Psoas muscle (tissue), 8 donors: ENCODE measurements around the gene TNNT3. TPM values are rescaled to one million over a fixed set of nuclear protein-coding genes. Genes with fewer than 3 reads are reported as not detected.

Source experiments
- ATAC-seq, 4 donors: fragments of 200-7000 bp; cut with Tn5 transposase; one replicate each; pipeline ENCODE4 v1.9.1; 2020; ENCODE audit warnings: moderate library complexity in 3 of 4, mild to moderate bottlenecking in 2 of 4
- DNase-seq, 2 donors: peaks; one replicate each; pipeline ENCODE4 v3.0.0-alpha.2; 2020
- H3K27ac ChIP-seq: fragments of 200-600 bp; one replicate; pipeline ENCODE4 v1.8.0; 2022
- H3K27me3 ChIP-seq, 3 donors: fragments of 200-600 bp in 1 of 3; one replicate each; pipeline versions ENCODE4 v1.6.1 to v1.8.0; 2013 to 2022; ENCODE audit warnings: low read length in 2 of 3, mild to moderate bottlenecking in 2 of 3, moderate library complexity in 1 of 3; ENCODE audit not compliant: insufficient read depth in 3 of 3
- H3K36me3 ChIP-seq, 2 donors: fragments of 200-600 bp in 1 of 2; one replicate each; pipeline versions ENCODE4 v1.6.1 to v1.8.0; 2013 to 2022; ENCODE audit warnings: low read depth in 1 of 2, mild to moderate bottlenecking in 1 of 2, moderate library complexity in 1 of 2; ENCODE audit not compliant: insufficient read depth in 1 of 2
- H3K4me1 ChIP-seq: fragments of 200-600 bp; one replicate; pipeline ENCODE4 v1.8.0; 2022
- H3K4me3 ChIP-seq: fragments of 200-600 bp; one replicate; pipeline ENCODE4 v1.8.0; 2022; ENCODE audit warnings: mild to moderate bottlenecking
- H3K9me3 ChIP-seq: fragments of 200-600 bp; one replicate; pipeline ENCODE4 v1.8.0; 2022
- WGBS, 3 donors: extraction: QIAGEN DNeasy Blood & Tissue Kit; methylation state at CpG; one replicate each; pipeline versions ENCODE4 v1.1.6 to v1.1.7; 2013; 5-methylcytosine and 5-hydroxymethylcytosine counted together
- intact Hi-C, 2 donors: fragments of 100-400 bp; cut with DNase I; formaldehyde crosslinking; loops; one replicate each; pipeline versions ENCODE4 v1.11.0 to v1.14.2; 2022
- polyA plus RNA-seq, 3 donors: library from polyadenylated mRNA; stranded (reverse); fragments of 200-250 nt; gene quantifications; one replicate each; pipeline ENCODE4 v1.2.3, GENCODE V29; 2013
- total RNA-seq, 4 donors: library from RNA; stranded (reverse); fragmentation: NEBNext Ultra II Directional in 2 of 4; extraction: Animal tissue kit (Norgen Biotek cat#: 25700) in 2 of 4; gene quantifications; one replicate each; pipeline versions ENCODE4 v1.2.1 to v1.2.4, GENCODE V29; 2021 to 2023
- TF ChIP-seq, protein P1 (sequence below): fragments of 200-600 bp; IDR thresholded peaks from one replicate; pipeline ENCODE4 v1.8.0; 2022; ENCODE audit warnings: antibody characterized with exemption
- donor health status: healthy with polysubstance abuse.
- donor health status: DM: no; HTN: no; CAD: no; lungs with moderate emphysema.
- donor health status: Bipolar disorder and iron deficiency.
- donor health status: healthy.
- donor health status: DM: yes; HTN: yes; CAD: no.
- donor health status: DM: no; HTN: no; CAD: no.
- donor health status: DM: no; HTN: no; CAD: no.
- donor health status: DM: yes; HTN: yes; CAD: no.

TNNT3 gene
- total and polyA plus RNA-seq, 7 donors = 1,367 to 7,638 (median 3,289) TPM

DNA sequence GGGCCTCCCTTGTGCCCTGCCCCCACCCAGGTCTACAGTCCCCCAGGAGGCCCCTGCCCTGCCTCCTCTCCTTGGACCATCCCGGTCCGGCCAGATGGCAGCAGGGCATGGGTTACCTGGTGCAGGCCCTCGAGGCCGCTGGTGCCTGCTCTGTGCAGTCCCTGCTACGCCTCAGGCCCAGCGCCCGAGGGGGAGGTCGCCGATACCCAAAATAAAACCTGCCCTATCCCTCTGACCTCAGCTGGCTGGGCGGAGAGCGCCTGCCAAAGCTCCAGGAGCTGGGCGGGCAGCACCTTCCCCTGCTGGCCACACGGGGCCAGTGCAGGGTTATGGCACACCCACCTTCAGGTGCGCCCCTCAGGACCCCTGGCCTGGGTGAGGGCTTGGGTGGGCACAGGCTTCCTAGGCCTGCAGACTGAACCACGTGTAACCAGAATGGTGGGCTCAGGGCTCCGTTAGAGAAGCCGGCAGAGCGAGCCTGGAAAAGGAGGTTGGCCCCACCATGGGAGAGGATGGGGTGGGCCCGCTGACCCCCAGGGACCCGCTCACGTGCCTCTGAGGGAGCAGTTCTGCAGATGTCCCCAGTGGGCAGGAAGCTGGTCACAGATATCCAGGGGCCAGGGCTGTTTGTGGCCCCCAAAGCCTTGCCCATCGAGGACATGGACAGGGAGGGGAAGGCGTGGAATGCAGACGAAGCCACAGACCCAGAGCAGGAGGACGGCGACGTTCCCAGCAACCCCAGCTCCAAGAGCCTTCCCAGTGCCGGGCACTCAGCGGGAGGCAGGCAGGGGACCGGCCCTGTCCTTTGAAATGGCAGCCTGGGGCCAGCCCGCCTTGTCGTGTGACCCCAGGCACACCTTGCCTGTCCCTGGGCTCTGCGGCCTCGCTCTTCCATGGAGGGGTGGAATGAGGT, 1.7 kb upstream of the TNNT3 start:
- Histone ChIP-seq H3K9me3 (no peaks in the 10 kb centered on the region), H3K4me3 (peak overlapping the region; percentile 53), H3K4me1 (peaks cover 62% of the 10 kb centered on the region), H3K36me3 (peaks cover 0 to 4% of the 10 kb centered on the region in 2 donors), H3K27ac (peak overlapping the region; percentile 94), H3K27me3 (no peaks in the 10 kb centered on the region)
- ATAC-seq (peak; percentile 41 to 51 (median 46)), DNase-seq (peak; percentile 59 to 86)
- 37 to 56% (median 38%) methylated on average over 32 to 34 of the region's 34 CpGs for WGBS, 3 donors
- TF ChIP-seq, protein P1, sequence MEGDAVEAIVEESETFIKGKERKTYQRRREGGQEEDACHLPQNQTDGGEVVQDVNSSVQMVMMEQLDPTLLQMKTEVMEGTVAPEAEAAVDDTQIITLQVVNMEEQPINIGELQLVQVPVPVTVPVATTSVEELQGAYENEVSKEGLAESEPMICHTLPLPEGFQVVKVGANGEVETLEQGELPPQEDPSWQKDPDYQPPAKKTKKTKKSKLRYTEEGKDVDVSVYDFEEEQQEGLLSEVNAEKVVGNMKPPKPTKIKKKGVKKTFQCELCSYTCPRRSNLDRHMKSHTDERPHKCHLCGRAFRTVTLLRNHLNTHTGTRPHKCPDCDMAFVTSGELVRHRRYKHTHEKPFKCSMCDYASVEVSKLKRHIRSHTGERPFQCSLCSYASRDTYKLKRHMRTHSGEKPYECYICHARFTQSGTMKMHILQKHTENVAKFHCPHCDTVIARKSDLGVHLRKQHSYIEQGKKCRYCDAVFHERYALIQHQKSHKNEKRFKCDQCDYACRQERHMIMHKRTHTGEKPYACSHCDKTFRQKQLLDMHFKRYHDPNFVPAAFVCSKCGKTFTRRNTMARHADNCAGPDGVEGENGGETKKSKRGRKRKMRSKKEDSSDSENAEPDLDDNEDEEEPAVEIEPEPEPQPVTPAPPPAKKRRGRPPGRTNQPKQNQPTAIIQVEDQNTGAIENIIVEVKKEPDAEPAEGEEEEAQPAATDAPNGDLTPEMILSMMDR = peak; percentile 79
- intact Hi-C loops = loop anchor here (1.0 to 10.0 kb wide), 3 partner anchors 35 to 79 kb away; partner anchors contain the start of gene TNNI2 (in 1 of the 2)

DNA sequence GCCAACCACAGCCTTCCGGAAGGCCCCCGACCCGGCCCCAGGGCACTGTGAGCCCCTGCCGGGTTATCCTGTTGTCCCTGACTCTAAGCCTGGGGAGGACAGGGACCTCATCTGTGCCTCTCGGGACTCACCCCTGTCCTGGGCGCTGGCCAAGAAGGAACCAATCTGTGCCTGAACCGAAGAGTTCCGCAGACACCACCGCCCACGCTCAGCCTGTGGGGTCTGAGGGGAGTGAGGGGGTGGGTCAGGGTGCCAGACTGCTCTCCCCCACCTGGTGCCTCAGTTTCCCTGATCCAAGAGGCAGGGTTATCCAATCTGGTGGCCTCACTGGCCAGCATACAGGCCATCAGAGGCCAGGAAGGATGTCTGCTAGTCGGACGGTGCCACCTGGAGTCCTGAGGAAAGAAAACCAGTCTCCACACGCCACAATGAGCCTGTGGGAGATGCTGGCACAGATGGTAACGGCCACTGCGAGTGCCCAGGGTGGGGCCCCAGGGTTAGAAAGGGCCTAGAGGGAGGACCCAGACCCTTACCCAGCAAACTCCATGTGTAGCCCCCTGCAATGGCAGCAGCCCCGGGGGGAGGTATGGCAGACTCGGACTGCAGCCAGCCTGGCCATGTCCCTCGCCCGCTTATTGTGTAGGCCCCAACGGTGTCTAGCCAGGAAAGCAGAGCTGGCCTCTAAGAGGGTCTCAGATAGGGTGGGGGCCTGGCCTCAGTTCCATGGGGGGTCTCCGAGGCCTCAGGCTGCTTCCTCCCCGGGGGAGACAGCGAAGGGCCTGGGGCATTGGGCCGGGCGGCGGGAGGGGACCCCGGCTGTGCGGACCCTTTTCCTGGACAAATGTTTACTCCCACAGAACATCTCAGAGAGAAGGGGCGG, 827 bp upstream of the TNNT3 start:
- ATAC-seq (peak in 2 of 4 donors; percentile 4 to 11), DNase-seq (peak in 1 of 2 donors; percentile 68)
- peaks cover 0 to 13% of the 10 kb centered on the region in 2 donors for H3K36me3 ChIP-seq
- H3K27me3 ChIP-seq = no peaks in the 10 kb centered on the region
- H3K4me1 ChIP-seq = peaks cover 70% of the 10 kb centered on the region
- 50 to 73% (median 56%) methylated on average over 29 of the region's 29 CpGs for WGBS, 3 donors
- intact Hi-C loops = loop anchor here (1.0 to 10.0 kb wide), 3 partner anchors 36 to 80 kb away; partner anchors contain the start of gene TNNI2 (in 1 of the 2)
- H3K4me3 ChIP-seq = peak overlapping the region; percentile 75
- TF ChIP-seq, protein P1 = peak; percentile 17
- peak overlapping the region; percentile 94 for H3K27ac ChIP-seq
- H3K9me3 ChIP-seq = no peaks in the 10 kb centered on the region

DNA sequence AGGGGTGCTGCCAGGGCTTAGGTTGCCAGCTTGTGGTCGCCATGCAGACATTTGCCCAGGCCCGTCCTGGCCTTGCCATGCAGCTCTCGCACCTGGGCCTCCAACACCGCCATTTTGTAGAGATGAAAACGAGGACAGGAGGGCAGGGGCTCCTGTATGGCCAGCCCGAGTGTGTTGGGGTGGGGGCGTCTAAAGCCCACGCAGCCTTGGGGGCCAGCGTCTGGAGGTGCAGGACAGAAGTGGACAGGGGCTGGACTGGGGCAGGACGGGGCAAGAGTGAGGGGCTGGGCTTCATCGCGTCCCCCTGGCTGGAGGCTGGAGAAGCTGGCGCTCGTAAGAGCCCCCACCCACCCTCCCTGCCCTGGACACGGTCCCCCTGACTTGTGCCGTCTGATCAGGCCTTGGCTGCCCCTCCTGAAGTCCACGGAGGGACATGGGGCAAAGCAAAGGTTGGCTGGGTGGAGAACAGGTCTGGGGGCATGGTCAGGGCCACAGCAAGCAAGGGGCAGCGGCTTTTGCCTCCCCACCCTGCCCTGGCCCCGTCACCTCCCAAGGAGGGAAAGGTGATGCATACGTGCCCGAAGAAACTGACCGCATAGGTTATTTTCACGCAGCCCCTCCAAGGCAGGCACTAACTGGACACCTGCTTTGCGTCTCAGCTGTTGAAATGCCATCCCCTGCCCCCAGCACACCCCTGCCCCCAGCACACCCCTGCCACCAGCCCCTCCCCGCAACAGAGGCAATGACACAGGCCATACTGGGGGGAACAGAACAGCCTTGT, 815 bp downstream of the TNNT3 start:
- peaks cover 0 to 25% of the 10 kb centered on the region in 2 donors for H3K36me3 ChIP-seq
- TF ChIP-seq, protein P1 = no peak
- H3K27me3 ChIP-seq = no peaks in the 10 kb centered on the region
- intact Hi-C loops = no loop called here
- peak in 3 of 4 donors; percentile 46 to 52 (median 47) for ATAC-seq
- H3K4me3 ChIP-seq = peak overlapping the region; percentile 75
- no peaks in the 10 kb centered on the region for H3K9me3 ChIP-seq
- peak overlapping the region; percentile 94 for H3K27ac ChIP-seq
- 50 to 74% (median 61%) methylated on average over 20 to 25 of the region's 25 CpGs for WGBS, 3 donors
- DNase-seq = peak in 1 of 2 donors; percentile 63
- peaks cover 85% of the 10 kb centered on the region for H3K4me1 ChIP-seq
